Measurements from ENCODE around the gene BBS9.
"Not testable (repeated sequence)": the region's sequence is repeated elsewhere in the genome, so short reads cannot be mapped to it uniquely, and the experiment has no call there.

The BBS9 gene

DNA sequence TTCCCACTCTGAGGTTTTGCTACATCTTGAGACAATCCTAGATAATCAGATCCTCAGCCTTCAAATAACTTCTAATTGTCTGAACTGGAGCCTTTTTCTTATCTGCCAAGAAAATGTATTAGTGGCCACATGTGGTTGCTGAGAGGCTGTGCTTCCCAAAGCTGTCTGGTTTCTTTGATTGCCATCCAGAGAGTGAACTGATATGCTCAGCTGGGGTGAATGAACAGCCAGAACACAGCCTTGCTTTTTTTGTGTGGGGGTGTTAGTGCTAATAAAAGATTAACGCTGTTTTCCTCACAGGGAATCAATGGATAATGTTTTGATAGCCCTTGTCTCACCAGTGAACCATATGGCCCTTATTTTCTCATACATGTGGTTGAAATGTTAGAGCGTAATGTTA, 66.9 kb downstream of the BBS9 start:
- DNase-seq = no peak

DNA sequence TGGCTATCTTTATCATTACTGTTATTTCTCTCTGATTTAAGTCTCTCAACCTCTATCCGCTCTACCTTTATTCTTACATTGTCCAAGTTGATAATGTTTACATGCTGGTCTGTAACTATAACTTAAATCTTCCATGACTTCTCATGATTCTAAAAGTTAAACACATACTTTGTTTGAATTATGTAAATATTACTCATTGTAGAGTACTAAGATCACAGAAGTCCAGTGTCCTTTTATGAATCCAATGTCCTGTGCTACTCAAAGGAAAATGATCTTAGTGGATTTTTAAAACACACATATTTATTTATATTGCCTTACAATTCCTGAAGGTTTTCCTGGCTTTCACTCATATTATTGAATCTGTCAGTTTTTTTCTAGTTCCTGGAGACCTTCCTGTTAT, 70.9 kb downstream of the BBS9 start:
- DNase-seq (no peak), ATAC-seq (no peak)

More for the DNA sequence above, 66.9 kb downstream of the BBS9 start:
- no peak for ATAC-seq

DNA sequence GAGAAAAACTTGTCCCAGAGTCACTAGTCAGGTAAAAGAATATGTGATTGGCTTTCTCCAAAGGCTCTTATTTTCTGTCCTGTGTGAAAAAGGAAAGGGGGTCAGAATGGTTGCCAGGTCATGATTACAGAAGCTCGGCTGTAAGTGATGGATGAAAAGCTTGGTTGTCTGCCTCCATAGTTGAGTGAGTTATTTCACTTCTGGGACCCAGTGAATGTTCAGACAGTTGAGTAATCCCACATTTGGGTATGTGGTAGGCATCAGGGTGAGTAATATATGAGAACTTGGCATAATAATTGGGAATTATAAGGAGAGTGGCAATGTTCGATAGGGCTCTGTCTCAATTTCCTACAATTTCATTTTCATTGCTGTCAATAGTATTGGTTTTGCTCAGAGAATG, 72.5 kb downstream of the BBS9 start:
- ATAC-seq (no peak), DNase-seq (no peak)

DNA sequence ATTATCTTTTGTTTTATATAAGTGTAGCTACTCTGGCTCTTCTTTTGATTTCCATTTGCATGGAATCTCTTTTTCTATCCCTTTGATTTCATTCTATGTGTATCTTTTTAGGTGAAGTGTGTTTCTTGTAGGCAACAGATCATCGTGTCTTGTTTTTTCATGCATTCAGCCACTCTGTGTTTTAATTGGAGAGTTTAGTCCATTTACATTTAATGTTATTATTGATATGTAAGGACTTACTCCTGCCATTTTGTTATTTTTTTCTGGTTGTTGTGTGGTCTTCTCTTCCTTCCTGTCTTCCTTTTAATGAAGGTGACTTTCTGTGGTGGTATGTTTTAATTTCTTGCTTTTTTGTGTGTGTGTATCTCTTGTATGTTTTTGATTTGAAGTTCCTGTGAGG, 81.6 kb downstream of the BBS9 start:
- no peak for DNase-seq
- no peak for ATAC-seq

DNA sequence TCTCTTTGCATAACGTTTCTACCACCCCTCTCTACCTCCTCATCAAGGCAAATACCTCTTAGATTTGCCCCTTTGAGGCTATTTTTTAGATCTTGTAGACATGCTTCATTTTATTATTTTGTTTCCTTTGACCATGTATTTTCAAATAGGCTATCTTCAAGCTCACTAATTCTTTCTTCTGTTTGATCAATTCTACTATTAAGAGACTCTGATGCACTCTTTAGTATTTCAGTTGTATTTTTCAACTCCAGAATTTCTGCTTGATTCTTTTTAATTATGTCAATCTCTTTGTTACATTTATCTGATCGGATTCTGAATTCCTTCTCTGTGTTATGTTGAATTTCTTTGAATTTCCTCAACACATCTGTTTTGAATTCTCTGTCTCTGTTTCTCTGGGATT, 82.8 kb downstream of the BBS9 start:
- no peak for DNase-seq
- ATAC-seq = no peak

DNA sequence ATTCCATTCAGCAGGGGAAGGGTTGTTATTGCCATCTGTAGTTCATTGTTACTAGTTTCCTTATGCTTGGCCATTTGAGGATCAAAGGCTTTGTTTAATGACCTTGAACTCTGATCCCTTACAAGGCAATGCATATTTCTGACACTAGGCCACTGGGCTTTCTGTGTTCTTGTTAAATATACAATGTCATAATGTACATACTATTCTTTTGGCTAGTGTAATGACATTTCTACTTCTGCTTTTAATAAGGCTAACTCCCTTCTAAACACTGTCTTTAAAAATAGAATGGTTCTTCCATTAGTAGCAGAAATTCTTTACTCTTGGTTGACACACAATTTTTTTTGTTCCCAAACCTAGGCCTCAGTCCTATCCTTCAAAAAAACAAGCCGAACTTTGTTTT, 86.6 kb downstream of the BBS9 start:
- ATAC-seq (no peak), DNase-seq (no peak)

DNA sequence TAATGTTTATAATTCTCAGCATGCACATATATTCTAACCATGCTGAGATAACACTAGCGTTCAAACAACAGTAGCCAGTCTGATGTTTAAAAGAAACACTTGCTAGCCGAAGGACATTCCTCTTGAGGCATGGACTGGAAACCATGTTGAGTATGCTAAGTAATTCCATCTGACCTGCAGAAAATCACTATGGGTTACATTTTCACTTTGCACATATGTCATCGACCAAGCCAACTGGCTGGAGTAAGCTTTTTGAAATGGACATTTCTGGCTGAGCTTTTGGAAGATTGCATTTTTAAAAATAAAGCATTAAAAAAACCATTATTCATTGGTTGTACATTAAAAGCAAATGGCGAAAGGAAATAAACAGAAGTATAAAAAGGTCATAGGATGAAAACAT, 88.2 kb downstream of the BBS9 start:
- DNase-seq (no peak), ATAC-seq (no peak)

DNA sequence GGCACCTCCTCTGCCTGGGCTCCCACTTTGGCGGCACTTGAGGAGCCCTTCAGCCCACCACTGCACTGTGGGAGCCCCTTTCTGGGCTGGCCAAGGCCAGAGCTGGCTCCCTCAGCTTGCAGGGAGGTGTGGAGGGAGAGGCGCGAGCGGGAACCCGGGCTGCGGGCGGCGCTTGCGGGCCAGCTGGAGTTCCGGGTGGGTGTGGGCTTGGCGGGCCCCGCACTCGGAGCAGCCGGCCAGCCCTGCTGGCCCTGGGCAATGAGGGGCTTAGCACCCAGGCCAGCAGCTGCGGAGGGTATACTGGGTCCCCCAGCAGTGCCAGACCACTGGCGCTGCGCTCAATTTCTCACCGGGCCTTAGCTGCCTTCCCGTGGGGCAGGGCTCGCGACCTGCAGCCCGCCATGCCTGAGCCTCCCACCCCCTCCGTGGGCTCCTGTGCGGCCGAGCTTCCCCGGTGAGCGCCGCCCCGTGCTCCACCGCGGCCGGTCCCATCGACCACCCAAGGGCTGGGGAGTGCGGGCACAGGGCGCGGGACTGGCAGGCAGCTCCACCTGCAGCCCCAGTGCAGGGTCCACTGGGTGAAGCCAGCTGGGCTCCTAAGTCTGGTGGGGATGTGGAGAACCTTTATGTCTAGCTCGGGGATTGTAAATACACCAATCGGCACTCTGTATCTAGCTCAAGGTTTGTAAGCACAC, 89.6 kb downstream of the BBS9 start:
- not testable (repeated sequence) for ATAC-seq, DNase-seq

DNA sequence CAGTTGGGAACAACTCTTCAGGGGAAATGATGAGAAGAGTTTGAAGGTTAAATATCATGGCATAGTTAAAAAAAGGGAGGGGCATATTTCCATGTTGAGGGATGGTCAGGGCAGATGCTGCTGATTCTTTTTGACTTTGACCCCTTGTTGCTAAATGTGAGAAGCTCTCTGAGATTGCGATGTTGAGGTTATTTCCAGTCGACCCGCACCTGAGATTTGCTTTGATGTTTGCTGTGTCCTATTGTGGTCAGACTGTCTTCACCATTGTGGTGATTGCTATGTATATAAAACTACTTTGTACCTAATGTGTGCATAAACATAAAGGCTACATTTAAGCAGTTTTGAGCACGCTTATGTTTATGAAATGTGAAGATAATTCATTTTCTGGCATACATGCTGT, 90.9 kb downstream of the BBS9 start:
- DNase-seq (no peak), ATAC-seq (no peak)

DNA sequence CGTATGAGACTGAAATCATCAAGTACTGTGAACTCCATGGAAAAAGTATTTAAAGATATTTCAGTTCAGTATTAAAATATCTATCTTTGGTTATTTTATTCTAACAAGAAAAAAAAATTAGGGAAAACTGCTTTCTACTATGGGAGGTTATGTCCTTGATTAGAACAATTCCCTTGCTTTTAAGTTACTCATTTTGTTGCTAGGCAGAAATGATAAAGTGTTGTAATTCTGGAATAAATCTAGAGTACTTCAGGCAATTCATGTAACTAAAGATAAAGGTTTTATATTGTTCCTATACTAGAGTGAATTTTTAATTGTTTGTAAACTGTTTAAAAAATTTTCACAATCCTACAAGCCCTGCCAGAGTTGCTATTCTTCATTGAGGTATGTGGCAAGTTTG, 92.0 kb downstream of the BBS9 start:
- ATAC-seq = no peak
- no peak for DNase-seq

DNA sequence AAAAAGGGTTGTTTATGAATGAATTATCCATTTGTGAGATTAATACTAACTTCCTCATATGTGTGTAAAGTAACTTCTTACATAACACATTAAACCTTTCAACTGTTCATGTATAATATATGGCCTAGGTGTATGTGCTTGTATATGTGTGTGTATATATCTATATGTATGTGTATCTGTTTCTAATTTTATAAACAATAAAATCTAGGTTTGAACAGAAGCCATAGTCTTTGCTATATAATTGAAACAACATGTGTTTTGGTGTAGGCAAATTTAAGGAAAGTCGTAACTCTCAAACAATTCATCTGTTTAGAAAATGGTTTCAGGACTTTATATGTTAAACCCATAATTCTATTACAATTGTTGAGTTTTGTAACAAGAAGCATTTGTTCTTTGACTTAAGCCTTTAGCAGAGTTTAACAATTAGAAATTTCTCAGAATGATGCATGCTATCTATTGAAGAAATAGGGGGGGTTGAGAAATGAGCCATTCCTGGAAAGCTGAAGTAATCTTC, 103.3 kb downstream of the BBS9 start:
- ATAC-seq = no peak
- no peak for DNase-seq

DNA sequence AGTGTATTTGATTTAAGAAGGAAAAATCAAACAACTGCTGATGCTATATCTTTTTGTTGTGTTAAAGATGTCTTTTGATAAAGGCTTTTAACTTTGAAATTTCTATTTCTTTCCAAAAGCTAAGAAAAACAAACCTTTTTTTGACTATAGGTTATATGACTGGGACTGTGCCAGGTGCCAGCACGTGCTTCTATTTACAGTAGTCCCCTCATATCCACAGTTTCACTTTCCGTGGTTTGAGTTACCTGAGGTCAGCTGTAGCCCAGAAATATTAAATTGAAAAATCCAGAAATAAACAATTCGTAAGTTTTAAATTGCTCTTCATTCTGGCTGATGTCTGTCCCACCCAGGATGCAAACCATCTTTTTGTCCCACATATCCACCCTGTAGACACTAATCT, 104.3 kb downstream of the BBS9 start:
- no peak for ATAC-seq

DNA sequence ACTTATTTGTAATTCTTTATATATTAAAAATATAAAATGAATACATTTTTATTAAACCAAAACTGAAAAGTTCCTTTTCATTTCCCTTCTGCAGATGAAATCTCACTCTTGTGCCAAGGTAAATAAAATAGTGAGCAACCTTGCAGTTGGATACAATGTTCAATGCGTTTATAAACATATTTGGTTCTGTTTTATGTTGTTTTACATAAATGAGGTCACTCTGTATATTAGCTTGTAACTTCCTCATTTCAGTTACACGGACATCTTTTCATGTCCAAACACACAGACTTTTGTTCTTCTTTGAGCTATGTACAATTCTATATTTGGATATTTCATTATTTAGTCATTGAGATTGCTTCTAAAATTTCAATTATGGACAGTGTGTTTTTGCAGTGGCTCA, 107.7 kb downstream of the BBS9 start:
- DNase-seq (no peak), ATAC-seq (no peak)

More for the DNA sequence above, 104.3 kb downstream of the BBS9 start:
- DNase-seq = no peak

DNA sequence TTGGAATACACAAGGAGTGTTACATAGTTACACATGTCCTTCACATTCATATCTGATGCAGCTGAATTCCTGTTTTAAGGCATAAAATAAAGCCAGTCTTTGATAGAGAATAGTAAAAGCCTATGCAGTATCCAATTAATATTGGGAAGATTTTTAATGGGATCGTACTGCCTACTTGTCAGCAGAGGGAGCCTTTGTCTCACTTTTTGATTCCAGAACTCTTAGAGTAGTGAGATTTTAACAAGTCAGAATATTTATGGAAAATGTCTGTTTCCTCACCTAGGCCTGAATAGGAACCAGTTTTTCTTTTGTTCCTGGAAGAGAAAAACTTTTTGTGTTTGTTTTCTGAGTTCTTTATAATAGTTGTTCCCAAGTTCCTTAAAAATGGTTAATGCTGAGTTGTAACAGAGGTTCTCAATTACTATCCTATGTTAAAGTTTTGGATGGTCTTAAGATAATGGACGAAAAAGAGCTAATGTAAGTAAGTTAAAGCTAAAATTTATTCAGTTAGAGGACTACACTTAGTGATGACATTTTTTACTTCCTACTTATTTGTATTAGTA, 114.0 kb downstream of the BBS9 start:
- no peak for ATAC-seq
- DNase-seq = no peak

DNA sequence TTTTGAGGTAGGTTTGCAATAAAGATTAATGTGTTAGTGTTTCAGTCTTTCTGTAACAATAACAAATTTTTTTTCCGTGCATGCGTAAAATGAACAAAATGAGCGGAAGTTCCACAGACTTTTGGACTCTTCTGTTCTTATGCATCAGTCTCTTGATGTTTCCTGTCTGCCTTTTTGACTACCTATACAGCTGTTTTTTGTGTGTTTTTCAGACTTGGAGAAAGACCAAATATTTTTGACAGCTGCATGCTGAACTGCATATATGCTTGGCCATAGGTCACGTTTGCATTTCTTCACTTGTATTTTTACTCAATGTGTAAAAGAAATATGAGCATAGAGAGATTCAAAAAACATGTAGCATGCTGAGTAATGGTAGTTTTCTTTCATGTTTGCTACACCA, 119.3 kb downstream of the BBS9 start:
- DNase-seq = no peak
- ATAC-seq = no peak

DNA sequence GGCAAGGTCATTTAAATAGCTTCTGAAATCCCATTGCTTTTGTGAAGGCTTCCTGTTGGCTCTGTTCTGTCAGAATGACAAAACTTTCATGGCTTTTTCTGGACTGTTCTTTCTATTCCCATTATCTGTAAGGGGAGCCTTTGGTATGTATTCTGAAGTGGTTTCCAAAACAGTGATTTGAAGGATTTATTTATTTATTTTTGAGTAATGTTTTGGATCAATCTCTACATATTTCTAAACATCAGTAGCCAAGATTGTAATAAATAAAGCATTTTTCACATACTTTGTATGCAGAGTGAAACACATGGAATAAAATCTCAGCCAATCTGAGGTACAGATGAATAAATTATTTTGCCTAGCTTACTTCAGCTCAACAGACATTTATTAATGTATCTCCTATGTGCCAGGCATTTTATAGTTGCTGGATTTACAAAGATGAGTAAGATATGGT, 121.1 kb downstream of the BBS9 start:
- ATAC-seq (no peak), DNase-seq (no peak)

DNA sequence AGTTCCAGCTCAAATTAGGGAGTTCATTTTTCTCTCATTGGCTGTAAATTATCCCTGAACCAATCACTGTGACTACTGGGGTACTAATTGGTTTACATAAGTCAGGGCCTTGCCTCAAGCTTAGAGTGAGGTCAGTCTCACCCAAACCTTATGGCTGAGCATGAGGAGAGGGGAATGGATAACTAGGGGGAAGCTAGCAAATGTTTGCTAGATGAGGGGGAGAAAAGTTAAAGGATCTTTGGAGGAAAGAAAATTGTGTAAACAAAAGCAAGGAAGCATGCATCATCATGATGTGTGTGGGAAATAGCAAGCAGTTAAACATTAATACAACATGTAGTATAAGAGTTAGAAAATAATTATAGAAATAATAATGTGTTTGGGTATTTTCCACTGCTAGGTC, 121.9 kb downstream of the BBS9 start:
- no peak for DNase-seq

DNA sequence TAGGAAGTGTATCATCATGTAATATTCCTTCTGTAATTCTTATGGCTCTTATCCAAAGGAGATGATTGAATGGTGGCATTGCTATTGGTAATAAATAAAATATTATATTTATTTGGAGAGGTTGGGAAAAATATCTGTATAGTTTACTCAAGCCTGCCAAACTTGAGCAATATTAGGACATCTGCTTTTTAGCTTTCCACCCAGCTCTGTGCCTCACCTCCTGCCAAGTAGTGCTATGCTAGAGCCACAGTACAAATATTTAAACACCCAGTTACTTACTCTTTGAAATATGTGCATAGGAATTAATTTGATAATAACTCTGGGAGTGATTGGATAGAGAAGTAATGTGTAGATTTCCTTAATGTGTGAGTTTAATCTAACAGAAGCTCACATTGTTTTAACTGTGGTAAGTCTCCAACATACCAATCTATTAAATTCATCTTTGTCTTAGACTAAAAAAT, 129.2 kb downstream of the BBS9 start:
- DNase-seq (no peak), ATAC-seq (no peak)

More for the DNA sequence above, 121.9 kb downstream of the BBS9 start:
- no peak for ATAC-seq

DNA sequence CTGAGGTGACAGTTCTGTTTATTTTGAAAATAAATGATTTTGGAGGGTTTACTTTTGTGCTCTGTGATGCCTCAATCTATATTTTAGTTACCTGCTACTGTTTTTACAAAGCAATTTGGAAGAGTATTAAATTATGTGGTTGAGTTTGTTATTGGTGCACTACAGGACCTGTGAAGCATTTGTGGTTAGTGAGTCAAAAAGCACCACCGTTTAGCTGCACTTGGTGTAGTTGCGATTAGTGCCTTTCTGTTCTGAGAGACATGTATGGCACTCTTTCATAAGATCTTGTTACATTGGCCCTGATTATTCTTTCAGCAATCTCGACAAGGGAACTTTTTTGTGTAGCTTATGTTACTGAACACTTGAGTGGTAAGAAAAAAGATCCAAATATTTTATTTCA, 132.2 kb downstream of the BBS9 start:
- DNase-seq (no peak), ATAC-seq (peak; percentile 61)

DNA sequence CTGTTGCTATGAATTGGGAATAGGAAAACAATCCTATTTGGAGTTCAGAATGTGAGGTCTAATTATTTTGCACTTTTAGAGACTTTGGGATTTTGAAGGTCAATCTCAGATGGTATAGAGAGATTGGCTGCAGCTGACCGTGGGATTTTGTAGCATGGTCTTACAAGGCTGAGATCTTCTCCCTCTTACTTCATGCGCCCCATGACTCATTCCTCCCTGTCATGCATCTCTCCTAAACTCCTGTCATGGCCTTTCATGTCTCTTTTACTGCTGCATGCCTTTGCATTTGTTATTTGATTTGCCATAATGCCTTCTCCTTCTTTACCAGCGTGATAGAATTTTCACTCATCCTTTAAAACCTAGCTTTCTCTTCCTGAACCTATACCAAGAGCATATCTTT, 133.1 kb downstream of the BBS9 start:
- DNase-seq (no peak), ATAC-seq (no peak)

DNA sequence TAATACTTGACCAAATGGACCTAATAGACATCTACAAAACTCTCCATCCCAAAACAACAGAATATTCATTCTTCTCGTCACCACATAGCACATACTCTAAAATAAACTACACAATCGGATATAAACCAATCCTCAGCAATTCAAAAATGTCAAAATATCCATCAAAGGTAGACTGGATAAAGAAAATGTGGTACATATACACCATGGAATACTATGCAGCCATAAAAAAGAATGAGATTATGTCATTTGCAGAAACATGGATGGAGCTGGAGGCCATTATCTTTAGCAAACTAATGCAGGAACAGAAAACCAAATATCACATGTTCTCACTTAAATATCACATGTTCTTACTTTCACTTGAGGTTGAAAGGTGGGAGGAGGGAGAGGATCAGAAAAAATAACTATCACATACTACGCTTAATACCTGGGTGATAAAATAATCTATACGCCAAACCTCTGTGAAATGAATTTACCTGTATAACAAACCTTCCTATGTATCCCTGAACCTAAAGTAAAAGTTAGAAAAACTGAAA, 142.5 kb downstream of the BBS9 start:
- ATAC-seq, DNase-seq: not testable (repeated sequence)

DNA sequence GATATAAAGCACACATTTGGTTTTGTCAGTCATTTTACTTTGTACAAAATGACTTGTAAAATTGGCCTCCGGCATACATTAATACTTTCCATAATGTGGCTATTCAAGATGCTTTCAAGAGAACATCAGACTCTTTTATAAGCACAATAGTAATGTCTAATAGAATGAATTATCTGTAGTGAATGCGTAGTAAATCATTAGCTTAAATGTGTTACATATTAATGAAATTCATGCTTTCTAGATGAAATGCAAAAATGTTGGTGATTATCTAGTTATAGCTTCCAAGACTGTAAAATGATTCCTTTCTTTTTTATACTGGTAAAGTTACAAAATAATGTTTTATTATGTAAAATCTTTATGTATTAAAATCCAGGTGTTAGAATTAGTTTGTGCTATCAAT, 144.0 kb downstream of the BBS9 start:
- no peak for DNase-seq
- no peak for ATAC-seq

DNA sequence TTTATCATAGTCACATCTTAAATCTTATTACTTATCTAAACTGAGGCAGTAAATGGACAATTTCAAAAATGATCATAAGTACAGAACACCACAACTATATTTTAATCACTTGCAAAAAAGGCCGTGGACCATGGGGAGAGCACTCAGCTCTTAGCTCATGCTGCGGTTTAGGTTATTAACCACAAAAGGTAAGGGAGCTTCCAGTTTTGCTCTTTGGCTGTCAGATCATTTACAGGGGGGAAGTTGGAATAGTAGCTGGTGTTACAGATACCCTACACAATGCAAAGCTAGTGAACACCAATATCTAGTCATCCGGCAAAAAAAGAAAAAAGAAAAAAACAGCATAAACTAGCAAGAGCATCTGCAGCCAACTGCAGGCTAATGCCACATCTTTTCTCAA, 147.0 kb downstream of the BBS9 start:
- ATAC-seq (no peak), DNase-seq (no peak)

DNA sequence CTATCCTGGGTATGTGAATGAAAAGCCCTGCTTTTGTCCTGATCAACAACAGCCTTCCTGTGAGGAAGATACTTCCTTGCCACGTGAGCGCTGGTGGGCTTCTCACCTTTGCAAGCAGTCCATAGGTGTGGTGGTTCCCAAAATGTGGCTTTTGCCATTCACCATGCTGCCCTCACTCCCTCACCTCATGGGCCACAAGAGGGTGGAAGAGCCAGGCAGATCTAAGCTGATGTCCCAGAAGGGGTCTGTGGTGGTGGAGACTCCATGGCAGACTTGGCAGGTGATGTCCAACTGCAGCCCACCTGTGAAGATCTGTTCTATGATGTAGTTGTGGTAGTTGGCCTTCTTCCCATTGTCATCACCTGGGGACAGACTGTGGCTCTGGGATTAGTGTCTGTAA, 147.4 kb downstream of the BBS9 start:
- DNase-seq (no peak), ATAC-seq (no peak)
